NCI-H226 (cell line): ENCODE measurements around the gene RBM47.
"Not testable (repeated sequence)": the region's sequence is repeated elsewhere in the genome, so short reads cannot be mapped to it uniquely, and the experiment has no call there.

Experiments used
- DNase-seq: peaks from one replicate; pipeline ENCODE4 v3.0.0-alpha.2; 2015

RBM47 gene

GRCh38 chr4:40524366-40525041 lies 105.2 kb downstream of the RBM47 start:
- DNase-seq, result no peak

DNA sequence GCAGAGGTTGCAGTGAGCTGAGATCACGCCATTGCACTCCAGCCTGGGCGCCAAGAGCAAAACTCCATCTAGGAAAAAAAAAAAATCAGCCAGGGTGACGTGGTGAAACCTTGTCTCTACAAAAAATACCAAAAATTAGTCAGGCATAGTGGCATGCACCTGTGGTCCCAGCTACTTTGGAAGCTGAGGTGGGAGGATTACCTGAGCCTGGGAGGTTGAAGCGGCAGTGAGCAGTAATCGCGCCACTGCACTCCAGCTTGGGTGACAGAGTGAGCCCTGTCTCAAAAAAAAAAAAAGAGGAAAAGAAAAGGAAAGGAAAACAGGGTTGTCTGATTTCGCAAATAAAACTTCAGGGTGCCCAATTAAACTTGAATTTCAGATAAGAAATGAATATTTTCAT lies 106.1 kb downstream of the RBM47 start:
- no peak for DNase-seq

DNA sequence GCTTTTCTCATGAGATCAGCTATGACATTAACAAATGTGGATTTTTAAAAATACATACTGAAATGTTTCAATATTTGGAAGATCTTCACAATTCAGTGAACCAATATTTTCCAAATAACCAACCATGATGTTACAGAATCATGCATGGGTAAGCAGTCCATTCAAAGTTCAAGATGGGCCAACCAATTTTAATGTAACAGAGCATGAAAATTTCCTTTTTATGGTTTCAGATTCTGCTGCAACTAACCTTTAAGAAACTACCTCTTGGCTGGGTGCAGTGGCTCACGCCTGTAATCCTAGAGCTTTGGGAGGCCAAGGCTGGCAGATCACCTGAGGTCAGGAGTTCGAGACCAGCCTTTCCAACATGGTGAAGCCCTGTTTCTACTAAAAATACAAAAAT lies 107.7 kb downstream of the RBM47 start:
- no peak for DNase-seq

DNA sequence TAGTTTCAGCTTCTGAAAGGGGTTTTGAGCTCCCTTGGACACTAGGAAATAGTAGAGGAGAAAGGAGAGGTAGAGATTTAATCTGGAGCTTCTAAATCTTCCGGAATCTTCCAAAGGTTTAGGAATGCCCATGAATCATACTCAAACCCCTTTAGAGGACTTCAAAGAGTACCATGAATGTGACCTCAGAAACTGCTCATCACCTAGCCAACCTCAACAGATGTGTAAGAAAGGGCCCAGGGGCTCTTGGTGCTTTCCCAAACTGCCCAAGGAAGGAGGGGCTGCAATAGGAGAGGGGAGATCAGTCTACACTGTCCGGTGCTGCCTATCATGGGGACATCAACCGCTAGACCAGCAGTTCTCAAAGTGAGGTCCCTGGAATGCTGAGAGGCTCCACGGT lies 109.1 kb downstream of the RBM47 start:
- DNase-seq, result no peak

- DNase-seq, result not testable (repeated sequence)
Observed at GRCh38 chr4:40517081-40517480, 112.6 kb downstream of the RBM47 start.

GRCh38 chr4:40516651-40517050 lies 113.0 kb downstream of the RBM47 start:
- no peak for DNase-seq

GRCh38 chr4:40515398-40516293 lies 114.0 kb downstream of the RBM47 start:
- peak; percentile 87 for DNase-seq

DNA sequence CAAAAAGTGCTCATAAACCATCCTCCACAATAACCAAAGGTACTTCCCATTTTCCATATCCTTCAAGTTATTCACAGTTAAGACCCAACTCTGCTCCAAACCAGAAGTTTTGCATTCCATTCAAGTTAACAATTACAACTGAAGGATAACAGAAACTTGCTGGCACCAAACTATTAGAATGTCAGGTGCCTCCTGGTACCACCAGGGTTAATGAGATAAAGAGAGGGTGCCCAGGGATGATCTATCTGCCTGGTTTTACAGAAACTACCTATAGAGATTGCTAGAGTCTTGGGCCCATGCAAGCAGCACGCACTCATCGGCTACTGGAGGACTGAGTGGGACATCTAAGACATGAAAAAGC lies 114.6 kb downstream of the RBM47 start:
- DNase-seq, result peak; percentile 79

DNA sequence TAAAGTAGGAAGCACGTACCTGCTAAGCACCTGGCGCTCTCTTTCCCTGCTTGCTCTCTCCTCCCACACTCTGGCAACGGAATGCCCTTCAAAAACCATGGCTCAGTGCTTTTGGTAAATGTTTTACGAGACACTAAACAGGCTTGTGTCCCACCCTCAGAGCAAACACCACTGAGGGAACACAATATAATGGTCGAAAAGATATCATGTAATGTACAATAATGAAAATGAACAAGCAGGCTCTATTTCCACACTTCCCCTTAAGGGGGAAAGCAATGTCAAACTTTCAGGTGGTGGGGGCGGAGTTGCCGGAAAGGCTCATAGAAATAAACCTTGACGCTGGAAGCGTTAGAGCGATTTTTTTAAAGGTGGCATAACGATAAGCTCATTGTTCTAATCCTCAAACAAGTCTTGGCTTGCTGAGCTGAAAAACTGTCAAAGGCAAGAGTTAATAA lies 115.1 kb downstream of the RBM47 start:
- DNase-seq, result no peak

DNA sequence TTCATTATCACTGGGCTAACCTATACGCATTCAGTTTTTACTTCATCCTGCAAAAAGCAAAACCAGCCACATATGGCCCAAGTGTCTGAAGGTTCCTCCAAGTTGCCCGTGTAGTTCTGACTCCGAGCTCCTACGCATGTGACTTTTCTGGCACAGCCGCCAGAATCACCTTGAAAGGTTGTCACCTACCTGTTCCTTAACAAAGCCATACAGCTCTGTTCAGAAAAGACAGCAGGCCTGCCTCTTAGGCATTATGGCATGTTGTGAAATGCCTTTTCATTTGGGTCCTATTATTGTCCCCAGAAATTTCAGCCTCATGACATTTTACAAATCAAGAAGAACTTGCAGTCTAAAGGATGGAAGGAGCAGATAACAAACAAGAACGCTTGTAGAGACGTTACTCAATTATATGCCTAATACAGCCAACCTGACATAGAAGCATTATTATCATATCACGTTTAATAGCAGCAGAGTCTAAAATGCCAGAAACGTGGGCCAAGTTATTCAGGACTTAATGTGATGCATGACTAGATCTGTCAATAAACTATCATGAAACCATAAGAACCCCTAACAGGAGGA lies 118.5 kb downstream of the RBM47 start:
- DNase-seq, result no peak

GRCh38 chr4:40507977-40508376 lies 121.7 kb downstream of the RBM47 start:
- no peak for DNase-seq

DNA sequence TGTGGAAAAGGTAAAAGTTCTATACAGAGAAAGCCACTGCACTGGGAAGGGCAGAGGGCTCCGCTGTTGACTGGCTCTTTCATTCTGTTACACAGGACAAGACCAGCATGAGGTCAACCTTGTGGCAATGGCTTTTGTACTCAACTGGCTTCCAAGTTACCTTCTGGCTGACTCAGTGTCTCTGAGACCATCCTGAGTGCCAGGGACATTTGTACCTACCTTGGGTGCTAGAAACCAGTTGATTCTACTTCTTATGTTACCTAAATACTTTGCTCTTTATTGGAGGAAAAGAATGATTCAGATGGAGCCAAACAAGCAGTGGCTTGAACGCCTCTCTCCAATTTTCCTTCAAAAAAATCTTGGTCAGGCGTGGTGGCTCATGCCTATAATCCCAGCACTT lies 123.2 kb downstream of the RBM47 start:
- DNase-seq, result no peak

DNA sequence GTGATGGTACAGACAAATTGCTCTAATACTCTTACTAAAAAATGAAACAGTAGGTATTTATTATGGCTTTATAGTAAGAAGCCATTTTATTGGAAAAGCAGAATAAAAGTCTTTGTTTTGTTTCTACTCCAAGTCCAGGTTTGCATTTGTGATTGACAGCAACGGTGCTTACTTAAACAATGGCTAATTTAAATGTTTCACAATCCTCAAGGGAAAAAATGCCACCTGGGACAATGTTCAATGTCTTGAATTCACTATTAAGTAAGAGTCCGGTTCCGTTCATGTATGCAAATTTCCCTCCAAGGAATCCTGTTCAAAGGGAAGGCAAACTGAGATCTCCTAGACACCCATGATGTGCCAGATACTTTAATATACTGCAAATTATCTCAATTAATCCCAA lies 123.6 kb downstream of the RBM47 start:
- no peak for DNase-seq

GRCh38 chr4:40502934-40503333 lies 126.7 kb downstream of the RBM47 start:
- no peak for DNase-seq

DNA sequence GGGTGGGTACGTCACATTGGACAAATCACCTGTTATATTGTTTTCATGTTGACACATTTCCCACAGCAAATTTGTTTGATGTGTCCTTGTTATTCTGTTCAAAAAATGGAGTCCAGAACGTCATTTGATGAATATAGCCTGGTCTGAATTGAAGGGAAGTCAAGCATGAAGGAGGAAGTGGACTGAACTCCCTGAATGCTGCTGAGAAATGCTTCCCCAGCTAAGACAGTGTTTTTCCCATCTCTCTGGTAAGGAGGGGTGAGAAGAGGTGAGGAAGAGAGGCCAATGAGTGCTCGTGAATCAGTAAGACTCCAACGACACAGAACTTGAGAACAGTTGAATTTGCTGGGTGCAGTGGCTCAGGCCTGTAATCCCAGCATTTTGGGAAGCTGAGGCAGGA lies 127.4 kb downstream of the RBM47 start:
- DNase-seq, result no peak

DNA sequence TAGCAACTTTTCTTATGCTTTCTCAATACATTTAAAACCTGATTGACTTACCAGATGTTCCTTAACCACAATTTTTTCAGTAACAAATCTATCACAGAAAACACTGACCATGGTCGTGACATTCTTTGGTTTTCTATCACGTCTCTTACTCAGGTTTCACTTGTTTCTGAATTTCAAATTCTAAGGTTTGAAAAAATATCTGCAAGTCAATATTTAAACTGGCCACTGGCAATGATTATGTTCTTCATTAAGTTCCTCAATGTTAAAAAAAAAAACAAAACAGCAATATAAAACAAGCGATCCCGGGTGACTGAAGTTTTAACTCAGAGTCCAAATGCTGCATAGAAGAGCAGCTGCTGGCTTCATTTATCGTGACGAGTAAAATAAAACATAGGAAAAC lies 128.9 kb downstream of the RBM47 start:
- no peak for DNase-seq

GRCh38 chr4:40493160-40493559 lies 136.5 kb downstream of the RBM47 start:
- DNase-seq, result peak; percentile 13

GRCh38 chr4:40492691-40493090 lies 137.0 kb downstream of the RBM47 start:
- DNase-seq, result peak; percentile 10

- no peak for DNase-seq
Observed at GRCh38 chr4:40490481-40490880, 139.2 kb downstream of the RBM47 start.

- no peak for DNase-seq
Observed at GRCh38 chr4:40489961-40490360, 139.7 kb downstream of the RBM47 start.

- peak; percentile 54 for DNase-seq
Observed at GRCh38 chr4:40486534-40486933, 143.1 kb downstream of the RBM47 start.

GRCh38 chr4:40484346-40485090 lies 145.1 kb downstream of the RBM47 start:
- no peak for DNase-seq

DNA sequence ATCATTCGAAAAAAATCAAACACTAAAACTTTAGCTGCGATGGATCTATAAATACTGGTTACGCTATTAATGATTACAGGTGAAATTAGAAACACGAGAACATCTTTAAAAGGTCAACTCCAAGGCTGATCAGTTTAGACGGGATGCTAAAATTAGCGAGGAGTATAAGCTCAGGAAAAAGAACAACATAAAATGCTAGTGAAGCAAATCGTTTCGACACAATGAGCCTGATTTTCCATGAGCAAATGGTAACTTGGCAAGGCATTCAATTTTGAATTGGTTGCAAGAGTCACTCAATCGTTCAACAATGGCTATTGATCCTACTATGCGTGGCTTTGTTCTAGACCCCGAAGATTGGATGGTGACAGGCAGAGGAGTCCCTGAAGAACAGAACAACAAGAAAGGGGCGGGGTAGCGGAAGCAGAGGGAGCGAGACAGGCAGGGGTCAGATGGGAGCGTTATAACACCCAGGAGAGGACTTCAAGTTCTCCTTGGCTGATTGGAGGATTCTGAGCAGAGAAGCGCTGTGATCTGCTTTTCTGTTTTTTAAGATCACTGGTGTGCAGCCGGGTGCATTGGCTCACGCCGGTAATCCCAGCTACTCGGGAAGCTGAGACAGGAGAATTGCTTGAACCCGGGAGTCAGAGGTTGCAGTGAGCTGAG lies 146.5 kb downstream of the RBM47 start:
- DNase-seq, result no peak
